Measurements from ENCODE around the gene YTHDF1. TPM values are rescaled to one million over a fixed set of nuclear protein-coding genes. Genes with fewer than 3 reads are reported as not detected.

Gene YTHDF1
- total RNA-seq, 1 experiment from 2014 or later = 85.4 TPM

DNA sequence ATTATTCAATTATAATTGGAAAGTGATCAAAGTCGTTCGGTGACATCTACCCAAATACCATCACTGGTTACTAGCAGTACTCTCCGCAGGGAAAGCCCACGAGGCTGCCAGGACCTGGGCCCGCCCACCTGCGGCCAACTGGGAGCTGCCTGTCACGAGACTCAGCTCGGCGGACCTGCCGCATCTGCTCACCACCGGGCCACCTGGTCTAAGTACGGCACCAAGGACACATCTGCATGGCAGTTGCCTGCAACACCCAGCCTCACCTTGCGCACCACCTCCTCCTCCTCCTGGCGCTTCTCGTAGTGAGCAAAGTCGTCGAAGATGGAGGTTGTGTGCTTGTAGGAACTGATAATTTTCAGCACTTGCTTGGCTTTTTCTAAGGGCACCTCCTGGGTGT lies 13.9 kb downstream of the YTHDF1 start:
- Histone ChIP-seq H3K27ac (ENCODE audit: insufficient read length, low read depth, low read length) (no peak overlapping the region), H3K14ac (ENCODE audit: insufficient read depth, low read length) (no peak overlapping the region), H4K20me1 (ENCODE audit: control insufficient read depth, insufficient read depth, insufficient read length) (no peaks in the 10 kb centered on the region), H4K91ac (ENCODE audit: insufficient read length, low read depth, low read length) (no peak overlapping the region), H2AK5ac (ENCODE audit: insufficient read length, low read length) (no peak overlapping the region), H3K4ac (ENCODE audit: low read depth, low read length) (no peak overlapping the region), H3T11ph (ENCODE audit: low read length) (no peak overlapping the region), H3K27me3 (ENCODE audit: insufficient read depth, low read length) (no peaks in the 10 kb centered on the region), H3K23me2 (ENCODE audit: insufficient read length, low read depth, low read length, poor library complexity, severe bottlenecking) (no peaks in the 10 kb centered on the region), H3K9me3 (ENCODE audit: control insufficient read depth, low read depth, low read length) (no peaks in the 10 kb centered on the region), H3K4me2 (ENCODE audit: insufficient read depth, insufficient read length, low read length) (no peak overlapping the region), H3K56ac (ENCODE audit: insufficient read length, low read depth, low read length) (no peak overlapping the region), H2BK15ac (ENCODE audit: low read depth, low read length) (no peak overlapping the region), H2BK20ac (ENCODE audit: low read depth, low read length, poor library complexity, severe bottlenecking) (no peak overlapping the region), H3K79me1 (ENCODE audit: insufficient read depth, low read depth, low read length, poor library complexity, severe bottlenecking) (peaks cover 13% of the 10 kb centered on the region), H3K23ac (ENCODE audit: insufficient read length, low read depth, low read length) (no peak overlapping the region), H2BK5ac (ENCODE audit: insufficient read length, low read length) (no peak overlapping the region), H2AFZ (ENCODE audit: low read length) (no peak overlapping the region), H3K18ac (ENCODE audit: insufficient read length, low read depth, low read length) (no peak overlapping the region), H2BK12ac (ENCODE audit: insufficient read length, low read depth, low read length) (no peak overlapping the region), H3K4me1 (ENCODE audit: insufficient read depth, low read length) (no peaks in the 10 kb centered on the region), H4K5ac (ENCODE audit: insufficient read length, low read depth, low read length) (no peak overlapping the region), H3K9ac (ENCODE audit: extremely low read depth, insufficient read length, low read length) (no peak overlapping the region), H4K8ac (replicated peaks; ENCODE audit: insufficient read length, low read depth, low read length) (no peak overlapping the region), H2BK120ac (ENCODE audit: low read depth, low read length, poor library complexity, severe bottlenecking) (no peak overlapping the region), H3K79me2 (ENCODE audit: insufficient read depth, low read length) (peaks cover 21% of the 10 kb centered on the region; the same call in 1 of the 2 replicates)
- WGBS (ENCODE audit: extremely low coverage, insufficient read length, low lambda C conversion rate) = no CpG with 5 or more reads among the region's 17 CpGs
- H3K27me3 Mint-ChIP-seq (ENCODE audit: low read depth) = no peaks in the 10 kb centered on the region
- peaks cover 12 to 17% of the 10 kb centered on the region in 2 experiments for H3K4me1 Mint-ChIP-seq
- no peak for DNase-seq
- no peaks in the 10 kb centered on the region for H3K9me3 Mint-ChIP-seq
- H3K36me3 Mint-ChIP-seq (ENCODE audit: insufficient read depth in 1 of 3, low read depth in 3 of 3) = peaks cover 22 to 84% (median 83%) of the 10 kb centered on the region in 3 experiments; a peak in 6 of 7 replicates
- no peak overlapping the region for H3K4me3 Mint-ChIP-seq
- TF ChIP-seq, protein P1, sequence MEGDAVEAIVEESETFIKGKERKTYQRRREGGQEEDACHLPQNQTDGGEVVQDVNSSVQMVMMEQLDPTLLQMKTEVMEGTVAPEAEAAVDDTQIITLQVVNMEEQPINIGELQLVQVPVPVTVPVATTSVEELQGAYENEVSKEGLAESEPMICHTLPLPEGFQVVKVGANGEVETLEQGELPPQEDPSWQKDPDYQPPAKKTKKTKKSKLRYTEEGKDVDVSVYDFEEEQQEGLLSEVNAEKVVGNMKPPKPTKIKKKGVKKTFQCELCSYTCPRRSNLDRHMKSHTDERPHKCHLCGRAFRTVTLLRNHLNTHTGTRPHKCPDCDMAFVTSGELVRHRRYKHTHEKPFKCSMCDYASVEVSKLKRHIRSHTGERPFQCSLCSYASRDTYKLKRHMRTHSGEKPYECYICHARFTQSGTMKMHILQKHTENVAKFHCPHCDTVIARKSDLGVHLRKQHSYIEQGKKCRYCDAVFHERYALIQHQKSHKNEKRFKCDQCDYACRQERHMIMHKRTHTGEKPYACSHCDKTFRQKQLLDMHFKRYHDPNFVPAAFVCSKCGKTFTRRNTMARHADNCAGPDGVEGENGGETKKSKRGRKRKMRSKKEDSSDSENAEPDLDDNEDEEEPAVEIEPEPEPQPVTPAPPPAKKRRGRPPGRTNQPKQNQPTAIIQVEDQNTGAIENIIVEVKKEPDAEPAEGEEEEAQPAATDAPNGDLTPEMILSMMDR (conservative IDR thresholded peaks at IDR 0.05) = no peak
- no peak overlapping the region for H3K27ac Mint-ChIP-seq
